DND-41 (cell line): ENCODE data around the gene KCNH1.

Source experiments
- EZH2 ChIP-seq: IDR thresholded peaks from 3 replicates; pipeline ENCODE4 v1.6.1; 2012; ENCODE audit warnings: borderline replicate concordance, low read depth, mild to moderate bottlenecking, moderate library complexity, low read length, inconsistent platforms; ENCODE audit not compliant: severe bottlenecking
- TF ChIP-seq, protein P1 (sequence below): IDR thresholded peaks from 2 replicates; pipeline ENCODE4 v1.5.1; 2012; ENCODE audit warnings: borderline replicate concordance, low read length, moderate library complexity, mild to moderate bottlenecking; ENCODE audit not compliant: poor library complexity, severe bottlenecking; ENCODE audit errors: extremely low read depth

DNA sequence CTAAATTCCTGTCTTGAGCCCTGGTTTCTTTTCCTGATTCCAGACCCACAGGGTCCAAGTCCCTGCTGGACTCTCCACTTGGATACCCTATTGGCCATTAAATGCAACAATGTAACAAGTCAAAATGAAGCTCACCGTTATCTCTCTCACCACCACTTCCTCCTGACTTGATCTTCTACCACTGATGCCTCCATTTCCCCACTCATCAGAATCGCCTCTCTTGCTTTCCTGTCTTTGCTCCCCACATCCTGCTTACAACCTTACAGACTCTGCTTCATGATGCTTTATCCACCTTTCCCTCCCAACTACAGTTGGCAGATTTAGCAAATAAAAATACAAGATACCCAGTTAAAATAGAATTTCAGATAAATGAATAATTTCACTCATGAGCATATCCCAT lies 343.8 kb downstream of the KCNH1 start:
- TF ChIP-seq, protein P1, sequence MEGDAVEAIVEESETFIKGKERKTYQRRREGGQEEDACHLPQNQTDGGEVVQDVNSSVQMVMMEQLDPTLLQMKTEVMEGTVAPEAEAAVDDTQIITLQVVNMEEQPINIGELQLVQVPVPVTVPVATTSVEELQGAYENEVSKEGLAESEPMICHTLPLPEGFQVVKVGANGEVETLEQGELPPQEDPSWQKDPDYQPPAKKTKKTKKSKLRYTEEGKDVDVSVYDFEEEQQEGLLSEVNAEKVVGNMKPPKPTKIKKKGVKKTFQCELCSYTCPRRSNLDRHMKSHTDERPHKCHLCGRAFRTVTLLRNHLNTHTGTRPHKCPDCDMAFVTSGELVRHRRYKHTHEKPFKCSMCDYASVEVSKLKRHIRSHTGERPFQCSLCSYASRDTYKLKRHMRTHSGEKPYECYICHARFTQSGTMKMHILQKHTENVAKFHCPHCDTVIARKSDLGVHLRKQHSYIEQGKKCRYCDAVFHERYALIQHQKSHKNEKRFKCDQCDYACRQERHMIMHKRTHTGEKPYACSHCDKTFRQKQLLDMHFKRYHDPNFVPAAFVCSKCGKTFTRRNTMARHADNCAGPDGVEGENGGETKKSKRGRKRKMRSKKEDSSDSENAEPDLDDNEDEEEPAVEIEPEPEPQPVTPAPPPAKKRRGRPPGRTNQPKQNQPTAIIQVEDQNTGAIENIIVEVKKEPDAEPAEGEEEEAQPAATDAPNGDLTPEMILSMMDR = no peak
- TF ChIP-seq EZH2 = no peak
